Left cardiac atrium (tissue), 4 donors: ENCODE results near the gene DAB2IP. TPM values are rescaled to one million over a fixed set of nuclear protein-coding genes. Genes with fewer than 3 reads are reported as not detected.
"Not testable (repeated sequence)": the region's sequence is repeated elsewhere in the genome, so short reads cannot be mapped to it uniquely, and the experiment has no call there.

Experiments used
- ATAC-seq, 2 donors: fragments of 200-7000 bp; cut with Tn5 transposase; one replicate each; pipeline ENCODE4 v1.9.1; 2020; ENCODE audit warnings: mild to moderate bottlenecking in 2 of 2, moderate library complexity in 2 of 2
- DNase-seq: peaks from one replicate; pipeline ENCODE4 v3.0.0-alpha.2; 2020
- intact Hi-C, 2 donors: fragments of 100-400 bp; cut with DNase I; formaldehyde crosslinking; loops; one replicate each; pipeline versions ENCODE4 v1.14.1 to v1.15.1; 2022 to 2023
- total RNA-seq, 2 donors: library from RNA; stranded (reverse); fragmentation: NEBNext Ultra II Directional; extraction: Animal tissue kit (Norgen Biotek cat#: 25700); gene quantifications; one replicate each; pipeline ENCODE4 v1.2.1, GENCODE V29; 2021
- donor health status: DM: no; HTN: yes; CAD: no.
- donor health status: DM: no; HTN: yes; CAD: no; lungs with severe emphysema.
- donor health status: DM: yes; HTN: yes; CAD: no.
- donor health status: Dilated cardiomyopathy.

The DAB2IP gene
- total RNA-seq, 2 donors from 2014 or later: 41.6 to 58.3 TPM

DNA sequence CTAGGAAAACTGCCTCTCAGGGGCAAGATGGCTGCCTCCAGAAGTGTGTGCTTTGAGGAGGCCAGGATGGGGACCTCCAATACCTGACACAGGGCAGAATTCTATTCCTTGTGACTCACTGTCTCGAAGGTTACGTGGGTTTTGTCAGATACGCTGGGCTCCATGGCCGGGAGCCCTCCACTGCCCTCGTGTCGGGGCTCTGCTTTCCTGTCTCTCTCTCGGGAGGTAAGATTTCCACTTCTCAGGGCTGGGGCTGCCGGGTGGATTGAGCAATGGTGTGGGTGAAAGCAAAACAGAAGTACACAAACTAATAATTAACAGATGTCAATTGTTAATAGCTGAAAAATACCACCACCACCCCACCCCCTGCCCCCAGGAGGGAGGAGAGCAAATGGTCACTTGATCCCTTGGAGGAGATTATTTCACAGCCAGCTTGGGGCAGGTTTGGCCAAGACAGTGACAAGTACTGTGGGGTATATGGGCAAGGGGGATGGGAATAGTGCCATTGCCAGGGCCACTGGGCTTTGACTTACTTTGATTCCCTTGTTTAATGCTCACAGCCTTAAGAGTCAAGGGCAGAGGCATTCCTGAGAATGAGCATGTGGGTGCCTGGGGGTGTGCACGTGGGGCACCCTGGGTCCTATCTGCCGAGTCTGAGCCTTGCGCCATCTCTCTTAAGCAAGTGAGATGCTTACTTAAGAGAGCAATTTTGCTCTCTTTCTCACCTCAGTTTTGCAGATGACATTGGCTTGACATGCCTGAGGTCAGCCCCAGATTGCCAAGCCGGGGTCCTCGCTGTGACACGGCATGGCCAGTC lies 28.8 kb upstream of the DAB2IP start:
- peak in 1 of 2 donors; percentile 59 for ATAC-seq
- intact Hi-C loops: no loop called here
- DNase-seq: no peak

DNA sequence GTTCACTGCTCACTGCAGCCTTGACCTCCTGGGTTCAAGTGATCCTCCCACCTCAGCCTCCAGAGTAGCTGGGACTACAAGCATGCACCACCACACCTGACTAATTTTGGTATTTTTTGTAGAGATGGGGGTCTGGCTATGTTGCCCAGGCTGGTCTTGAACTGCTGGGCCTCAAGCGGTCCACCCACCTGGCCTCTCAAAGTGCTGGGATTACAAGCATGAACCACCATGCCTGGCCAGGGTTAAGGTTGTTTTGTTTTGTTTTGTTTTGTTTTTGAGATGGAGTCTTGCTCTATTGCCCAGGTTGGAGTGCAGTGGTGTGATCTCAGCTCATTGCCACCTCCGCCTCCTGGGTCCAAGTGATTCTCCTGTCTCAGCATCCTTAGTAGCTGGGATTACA lies 28.0 kb upstream of the DAB2IP start:
- DNase-seq, intact Hi-C loops, ATAC-seq: not testable (repeated sequence)

DNA sequence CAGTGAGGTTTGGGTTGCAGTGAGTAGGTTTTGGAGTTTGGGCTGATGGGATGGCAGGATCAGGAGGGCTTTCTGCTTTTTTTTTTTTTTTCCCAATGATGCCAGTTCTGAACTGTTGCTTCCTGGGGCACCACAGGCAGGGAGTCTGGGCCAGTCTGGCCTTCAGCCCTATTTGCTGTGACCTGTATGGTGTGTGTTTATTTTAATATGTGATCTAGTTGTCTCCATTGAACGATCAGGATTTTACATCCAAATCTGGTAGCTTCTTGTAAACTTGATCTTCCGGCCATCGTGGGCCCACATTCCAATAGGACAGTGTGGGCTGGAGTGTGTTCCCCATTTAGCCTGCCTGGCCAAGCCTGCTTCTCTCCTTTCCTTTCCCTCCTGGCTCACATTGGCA lies 25.8 kb upstream of the DAB2IP start:
- ATAC-seq (no peak), DNase-seq (no peak)
- intact Hi-C loops: no loop called here

DNA sequence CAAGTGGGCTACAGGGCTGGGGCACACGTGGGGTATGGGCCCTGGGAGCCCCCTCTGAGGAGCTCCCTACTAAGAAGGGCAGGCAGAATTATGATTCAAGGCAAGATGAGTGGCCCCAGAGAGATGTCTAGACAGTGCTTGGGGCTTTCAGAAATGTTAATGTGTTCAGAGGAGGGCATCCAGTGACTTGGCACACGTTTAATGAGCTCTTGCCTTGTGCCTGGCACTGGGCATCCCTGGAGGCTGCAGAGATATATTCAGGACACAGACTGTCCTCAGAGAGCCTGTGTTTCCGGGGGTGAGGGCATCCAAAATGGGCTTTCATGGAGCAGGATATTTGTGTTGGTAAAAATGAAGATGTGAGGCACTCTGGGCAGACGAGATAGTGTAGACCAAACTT lies 25.4 kb upstream of the DAB2IP start:
- no peak for ATAC-seq
- intact Hi-C loops: no loop called here
- DNase-seq: no peak

DNA sequence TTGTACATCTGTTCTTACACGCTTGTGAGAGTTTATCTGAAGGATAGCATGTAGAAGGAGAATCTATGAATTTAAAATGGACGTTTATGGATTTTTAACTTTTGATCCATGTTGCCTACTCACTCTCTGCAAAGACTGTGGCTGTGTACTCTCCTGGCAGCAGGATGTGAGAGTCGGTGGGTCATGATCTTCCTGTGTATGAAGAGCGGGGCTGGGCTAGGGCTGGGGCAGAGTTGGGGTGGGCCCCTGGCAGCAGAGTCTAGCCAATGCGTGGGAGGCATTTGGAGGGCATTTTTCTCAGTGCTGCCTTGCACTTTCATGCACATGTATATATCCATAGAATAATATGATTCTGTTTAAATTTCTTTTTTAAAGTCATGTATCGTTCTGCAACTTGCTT lies 24.0 kb upstream of the DAB2IP start:
- intact Hi-C loops: no loop called here
- no peak for ATAC-seq
- DNase-seq: no peak

DNA sequence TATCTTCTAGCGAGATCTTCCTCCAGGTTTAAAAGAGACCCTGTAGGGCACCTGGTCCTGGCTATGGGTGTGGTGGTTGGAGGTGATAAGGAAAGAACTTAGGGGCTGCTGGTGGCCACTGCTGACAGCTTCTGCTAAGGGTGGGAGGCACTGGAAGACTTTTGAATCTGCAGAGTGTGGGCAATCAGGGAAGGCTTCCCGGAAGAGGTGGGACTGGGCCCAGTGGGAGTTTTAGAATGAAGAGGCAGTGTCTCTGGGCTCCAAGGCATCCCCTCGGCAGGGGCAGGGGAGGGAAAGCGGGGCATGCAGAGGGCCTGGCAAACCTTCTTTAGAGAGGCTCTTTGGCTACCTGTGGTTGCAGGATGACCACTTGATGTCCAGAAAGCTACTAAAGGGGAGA lies 23.0 kb upstream of the DAB2IP start:
- DNase-seq: no peak
- ATAC-seq: no peak
- intact Hi-C loops: no loop called here

DNA sequence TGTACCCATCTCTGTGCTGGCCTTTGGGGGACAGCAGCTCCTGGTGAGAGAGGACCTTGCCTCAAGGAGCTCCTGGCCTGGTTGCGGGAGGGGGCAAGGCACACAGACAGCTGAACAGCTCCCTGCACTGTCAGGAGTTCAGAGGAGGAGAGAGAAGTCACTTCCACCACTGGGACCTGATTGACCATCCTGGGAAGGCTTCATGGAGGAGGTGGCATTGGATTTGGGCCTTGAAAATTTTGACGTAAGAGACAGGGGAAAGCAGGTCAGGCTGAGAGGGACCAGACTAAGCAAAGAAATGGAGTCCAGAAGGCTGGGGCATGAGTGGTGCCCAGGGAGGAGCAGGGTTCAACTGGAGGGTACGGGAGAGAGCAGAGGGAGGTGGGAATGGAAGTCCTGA lies 20.3 kb upstream of the DAB2IP start:
- ATAC-seq: no peak
- intact Hi-C loops: no loop called here
- DNase-seq: no peak

DNA sequence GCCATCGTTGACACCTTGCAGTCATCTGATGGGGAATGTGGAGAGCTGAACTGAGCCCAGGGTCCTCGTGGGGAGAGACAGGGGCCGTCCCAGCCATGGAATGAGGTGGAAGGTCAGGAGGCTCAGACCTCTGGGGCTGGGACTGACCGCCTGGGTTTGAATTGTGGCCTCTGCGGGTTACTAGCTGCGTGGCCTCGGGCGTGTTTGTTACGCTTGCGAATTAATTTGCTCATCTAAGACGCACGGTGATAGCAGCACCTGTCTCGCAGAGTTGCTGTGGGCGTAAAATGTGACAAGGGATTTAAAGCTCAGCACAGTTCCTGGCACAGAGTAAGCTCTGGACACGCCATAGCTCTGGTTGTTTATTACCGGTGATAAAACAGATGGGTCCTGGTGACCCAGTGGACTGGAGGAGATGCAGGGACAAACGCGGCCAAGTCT lies 19.4 kb upstream of the DAB2IP start:
- intact Hi-C loops: no loop called here
- ATAC-seq: no peak
- no peak for DNase-seq

DNA sequence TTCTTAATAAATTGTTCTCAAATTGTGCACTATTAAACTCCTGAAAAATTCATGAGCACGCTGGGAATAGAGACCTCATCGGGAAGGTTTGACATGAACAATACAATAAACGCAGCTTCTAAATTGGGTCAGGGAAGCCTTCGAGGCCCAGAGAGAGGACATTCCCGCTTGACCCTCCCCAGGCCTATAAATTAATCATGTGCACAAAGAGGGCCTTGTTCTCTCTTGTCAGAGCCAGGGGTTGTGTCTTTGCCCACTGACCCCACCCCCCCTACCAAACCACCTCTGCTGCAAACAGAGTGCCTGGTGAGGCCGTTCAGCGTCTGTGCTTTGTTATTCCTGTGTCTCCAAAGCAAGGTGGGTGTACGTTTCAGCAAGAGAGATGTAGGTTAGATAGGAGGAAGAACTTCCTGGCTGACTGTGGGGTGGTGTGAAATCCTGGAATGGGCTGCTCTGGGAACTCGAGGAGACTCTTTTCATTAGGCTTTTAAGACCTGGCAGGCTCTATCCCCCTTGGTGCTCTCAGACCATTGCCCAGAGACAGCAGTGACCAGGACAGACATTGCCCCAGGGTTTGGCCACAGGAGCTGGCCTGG lies 18.2 kb upstream of the DAB2IP start:
- intact Hi-C loops: no loop called here
- DNase-seq (no peak), ATAC-seq (no peak)

DNA sequence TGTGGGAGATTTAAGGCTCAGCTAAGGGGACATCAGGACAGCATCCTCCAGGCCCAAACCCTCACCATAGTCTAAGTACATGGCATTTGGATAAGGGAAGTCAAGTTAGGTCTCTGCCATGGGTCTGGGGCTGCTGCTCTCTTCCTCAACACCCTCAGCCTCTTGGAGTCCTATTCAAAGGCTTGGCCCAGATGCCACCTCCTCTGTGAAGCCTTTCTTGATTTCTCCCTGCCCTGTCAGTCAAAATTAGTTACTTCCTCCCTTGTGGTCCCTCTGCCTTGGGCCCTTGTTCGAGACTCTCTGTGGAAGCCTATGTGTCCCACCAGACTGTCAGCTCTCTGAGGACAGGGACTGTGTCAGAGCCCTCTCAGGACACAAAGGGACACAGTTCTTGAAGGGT lies 17.7 kb upstream of the DAB2IP start:
- intact Hi-C loops: no loop called here
- DNase-seq: no peak
- no peak for ATAC-seq

DNA sequence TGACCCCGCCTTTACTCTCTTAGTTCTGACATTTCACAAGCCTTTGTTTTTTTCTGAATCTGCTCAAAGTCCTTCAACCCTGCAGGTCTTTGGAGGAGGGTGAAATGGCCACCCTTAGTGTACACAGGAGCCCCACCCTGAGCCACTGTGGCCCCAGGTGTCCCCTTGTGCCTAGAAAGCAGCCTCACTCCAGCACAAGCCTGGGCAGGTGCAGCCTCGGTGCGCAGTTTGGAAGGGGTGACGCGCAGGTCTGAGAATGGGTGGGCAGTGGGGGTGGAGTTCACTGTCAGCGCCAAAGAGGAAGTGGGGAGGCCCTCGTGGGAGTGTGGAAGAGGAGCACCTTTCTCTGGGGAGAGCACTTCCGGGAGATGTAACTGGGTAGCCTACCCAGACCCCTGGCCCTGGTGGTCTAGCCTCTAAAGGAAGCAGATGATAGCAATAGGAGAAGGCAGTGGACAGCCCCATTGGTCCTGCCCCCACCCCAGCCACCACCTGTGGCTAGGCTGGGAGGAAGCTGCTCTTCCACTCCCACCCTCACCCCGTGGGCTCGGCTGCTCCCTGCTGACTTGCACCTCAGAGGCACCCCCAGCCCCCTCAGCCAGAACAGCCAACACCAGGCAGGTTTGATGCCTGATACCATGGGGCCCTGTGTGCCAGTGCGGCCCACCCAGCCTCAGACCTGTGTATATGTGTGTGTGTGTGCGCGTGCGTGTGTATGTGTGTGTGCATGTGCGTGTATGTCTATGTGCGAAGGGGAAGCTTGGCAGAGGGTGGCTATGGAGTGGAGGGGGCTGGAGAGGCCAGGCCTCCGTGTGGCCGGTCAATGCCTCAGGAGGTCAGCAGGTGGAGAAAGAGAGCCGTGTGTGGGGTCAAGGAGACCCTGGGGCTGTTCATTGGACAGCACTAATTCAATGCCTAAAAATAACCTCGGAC lies 16.8 kb upstream of the DAB2IP start:
- intact Hi-C loops: loop anchor here in 1 of 2 donors (5.0 kb wide), 1 partner anchor 363 kb away; no protein-coding TSS in a partner anchor
- peak; percentile 56 to 70 for ATAC-seq
- DNase-seq: no peak

DNA sequence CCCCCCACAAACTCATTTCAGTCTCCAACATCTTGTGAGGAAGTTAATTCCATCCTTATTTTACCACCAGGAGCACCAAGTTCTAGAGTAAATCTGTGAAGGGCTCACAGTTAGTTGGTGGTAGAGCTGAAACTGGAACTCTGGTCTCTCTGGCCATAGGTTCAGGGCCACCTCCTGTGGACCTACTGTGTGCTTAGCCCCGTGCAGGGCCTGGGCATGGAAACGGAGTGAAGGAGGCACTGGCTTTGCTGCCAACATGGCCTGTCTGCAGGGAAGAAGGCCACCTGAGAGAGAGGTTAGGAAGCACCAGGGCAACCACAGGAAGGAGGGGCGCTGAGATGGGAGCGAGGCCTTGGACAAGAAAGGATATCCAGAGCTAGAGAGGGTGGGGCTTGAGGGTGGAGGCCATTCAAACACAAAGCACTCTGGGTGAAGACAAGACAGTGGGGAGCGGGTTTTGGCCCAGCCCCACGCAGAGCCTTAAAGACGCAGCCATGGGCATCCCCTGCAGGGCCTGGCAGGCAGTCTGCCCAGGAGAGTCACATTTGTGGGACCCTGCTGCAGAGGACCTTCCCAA lies 16.0 kb upstream of the DAB2IP start:
- ATAC-seq (no peak), DNase-seq (no peak)
- intact Hi-C loops: loop anchor here in 1 of 2 donors (5.0 kb wide), 1 partner anchor 362 kb away; no protein-coding TSS in a partner anchor

DNA sequence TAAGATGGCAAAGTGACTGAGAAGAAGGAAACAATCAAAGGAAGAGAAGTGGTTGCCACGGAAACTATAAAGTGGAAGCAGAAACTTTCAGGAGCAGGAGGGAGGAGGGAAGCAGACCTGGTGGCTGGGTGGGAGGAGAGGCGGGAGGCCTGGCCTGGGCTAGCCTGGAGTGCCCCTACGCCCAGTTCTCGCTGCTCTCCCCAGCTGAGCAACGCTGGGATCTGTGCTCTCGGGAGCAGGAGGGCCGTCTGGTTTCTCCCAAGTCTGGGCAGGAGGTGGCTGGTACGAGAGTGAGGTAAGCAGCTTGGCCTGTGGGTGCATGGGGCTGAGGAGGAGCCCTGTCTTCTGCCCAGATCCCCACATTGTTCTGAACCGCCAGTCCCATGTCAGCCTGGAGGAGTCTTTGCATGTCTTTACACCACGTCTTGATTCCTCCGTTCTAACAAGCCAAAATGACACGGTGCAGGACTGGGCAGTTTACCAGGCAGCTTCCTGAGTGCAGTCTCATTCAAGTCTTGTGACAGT lies 15.0 kb upstream of the DAB2IP start:
- peak; percentile 17 to 60 for ATAC-seq
- intact Hi-C loops: loop anchor here in 1 of 2 donors (5.0 kb wide), 1 partner anchor 361 kb away; no protein-coding TSS in a partner anchor

DNA sequence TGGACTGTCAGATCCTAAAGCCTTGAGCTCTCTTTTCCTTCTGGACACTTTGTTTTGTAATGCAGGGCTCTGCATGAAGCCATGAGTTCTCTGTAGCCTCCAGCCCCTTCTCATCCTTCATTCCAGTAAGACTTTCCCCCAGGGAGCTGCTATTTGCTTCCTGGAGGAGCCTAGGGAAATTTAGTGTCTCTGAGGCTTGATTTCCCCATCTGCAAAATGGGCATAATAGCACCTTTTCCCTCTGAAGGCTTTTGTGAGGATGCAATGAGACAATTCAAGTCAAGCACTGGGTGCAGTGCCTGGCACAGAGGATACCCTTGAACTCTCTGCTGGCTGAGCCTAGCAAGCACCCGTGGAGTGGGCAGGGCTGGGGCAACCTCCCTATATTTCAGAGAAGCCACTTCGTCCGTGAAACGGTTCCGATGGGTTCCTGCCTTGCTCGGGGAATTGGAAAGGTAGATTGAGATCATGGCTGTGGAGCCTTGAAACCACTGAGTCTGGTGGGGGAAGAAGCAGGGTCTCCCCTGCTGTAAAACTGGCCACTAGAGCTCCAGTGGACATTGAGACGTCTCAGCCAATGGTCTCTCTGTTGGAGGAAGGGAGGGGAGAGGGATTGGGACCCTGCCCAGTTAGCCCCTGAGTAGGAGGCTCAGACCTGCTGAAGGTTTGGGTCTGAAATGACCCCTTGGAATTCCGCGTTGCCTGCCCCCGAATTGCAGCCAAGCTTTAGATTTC lies 14.3 kb upstream of the DAB2IP start:
- DNase-seq (no peak), ATAC-seq (no peak)
- intact Hi-C loops: loop anchor here in 1 of 2 donors (5.0 kb wide), 1 partner anchor 360 kb away; no protein-coding TSS in a partner anchor

More for the DNA sequence above, 15.0 kb upstream of the DAB2IP start:
- DNase-seq: no peak

DNA sequence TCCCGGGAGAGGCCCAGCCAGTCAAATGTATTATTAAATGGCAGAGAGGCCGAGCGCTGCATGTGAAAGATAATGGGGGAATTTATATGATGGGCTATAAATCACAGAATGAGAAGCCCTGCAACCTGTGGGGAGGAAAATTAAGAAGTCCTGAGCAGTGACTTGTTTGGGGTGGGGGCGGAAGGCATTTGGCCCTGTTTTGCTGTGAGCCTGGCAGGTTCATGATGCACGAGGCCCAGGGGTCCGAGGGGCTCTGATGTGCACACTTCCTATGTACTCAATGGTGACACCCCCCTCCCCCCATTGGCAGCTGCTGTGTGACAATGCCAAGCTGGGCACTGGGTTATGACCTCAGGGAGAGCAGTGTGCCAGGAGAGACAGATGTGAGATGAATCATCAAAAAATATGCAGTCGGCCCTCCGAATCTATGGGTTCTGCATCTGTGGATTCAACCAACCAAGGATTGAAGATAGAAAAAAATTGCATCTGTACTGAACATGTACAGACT lies 13.7 kb upstream of the DAB2IP start:
- no peak for DNase-seq
- intact Hi-C loops: loop anchor here in 1 of 2 donors (5.0 kb wide), 1 partner anchor 360 kb away; no protein-coding TSS in a partner anchor
- ATAC-seq: peak in 1 of 2 donors; percentile 23

DNA sequence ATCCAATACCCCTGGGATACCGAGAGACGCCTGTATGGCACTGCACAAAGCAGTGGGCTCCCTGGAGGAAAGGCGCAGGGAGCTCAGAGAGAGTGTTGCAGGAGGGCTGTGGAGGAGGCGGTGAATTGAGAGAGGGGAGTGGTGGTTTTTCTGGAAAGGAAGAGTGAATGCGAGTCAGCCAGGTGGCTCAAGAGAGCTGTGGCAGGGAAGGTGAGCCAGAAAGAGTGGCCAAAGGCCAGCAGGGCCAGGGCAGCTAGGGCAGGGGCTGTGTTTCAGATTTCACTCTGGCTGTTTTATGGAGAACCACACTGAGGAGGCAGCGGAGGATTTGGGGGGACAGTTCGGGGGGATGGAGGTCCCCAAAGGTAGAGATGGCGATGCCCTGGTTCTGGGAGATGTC lies 13.0 kb upstream of the DAB2IP start:
- intact Hi-C loops: loop anchor here in 1 of 2 donors (5.0 kb wide), 1 partner anchor 359 kb away; no protein-coding TSS in a partner anchor
- no peak for DNase-seq

DNA sequence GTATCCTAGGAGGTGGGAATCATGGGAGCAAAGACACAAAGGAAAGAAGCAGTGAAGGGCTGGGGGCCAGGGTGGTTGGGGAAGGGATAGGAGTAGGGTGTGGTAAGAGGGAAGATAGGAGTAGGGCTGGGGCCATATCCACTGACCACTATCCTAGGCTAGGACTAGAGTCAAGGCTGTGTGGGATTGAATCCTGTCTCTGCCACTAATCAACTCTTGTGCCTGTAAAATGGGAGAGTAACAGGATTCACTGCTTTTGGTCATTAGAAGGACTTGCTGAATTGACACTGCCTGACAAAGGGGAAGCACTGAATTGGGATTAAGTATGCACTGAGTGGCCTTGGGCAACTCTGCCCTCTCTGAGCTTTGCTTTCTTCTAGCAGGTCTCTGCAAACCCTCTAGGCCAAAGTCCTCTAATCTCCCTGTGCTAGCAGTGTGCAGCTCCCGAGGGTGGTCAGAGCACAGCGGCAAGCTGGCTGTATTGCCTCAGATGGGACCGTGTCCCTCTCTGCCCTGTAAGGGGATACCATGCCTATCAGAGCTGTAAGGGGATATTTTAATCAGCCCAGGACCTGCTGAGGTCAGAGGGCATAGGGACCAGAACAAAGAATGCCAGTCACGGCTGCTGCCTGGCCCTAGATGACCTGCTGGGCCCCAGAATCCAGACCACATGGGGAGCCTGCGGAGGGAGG lies 12.4 kb upstream of the DAB2IP start:
- intact Hi-C loops: loop anchor here in 1 of 2 donors (5.0 kb wide), 1 partner anchor 358 kb away; no protein-coding TSS in a partner anchor
- DNase-seq (no peak), ATAC-seq (no peak)

More for the DNA sequence above, 13.0 kb upstream of the DAB2IP start:
- no peak for ATAC-seq
